Ascending aorta (tissue), 2 donors: ENCODE data around the gene CAPS. TPM values are rescaled to one million over a fixed set of nuclear protein-coding genes. Genes with fewer than 3 reads are reported as not detected.
"Not testable (repeated sequence)": the region's sequence is repeated elsewhere in the genome, so short reads cannot be mapped to it uniquely, and the experiment has no call there.

Experiments
- DNase-seq, 2 donors: peaks; one replicate each; pipeline ENCODE4 v3.0.0-alpha.2; 2019; ENCODE audit warnings: low spot score in 2 of 2
- H3K27ac ChIP-seq, 2 donors: fragments of 200-600 bp; sonication (generic); one replicate each; pipeline ENCODE4 v1.5.1; 2016 to 2017; ENCODE audit warnings: mild to moderate bottlenecking in 1 of 2
- H3K27me3 ChIP-seq: fragments of 200-600 bp; sonication (generic); one replicate; pipeline ENCODE4 v1.5.1; 2017
- H3K36me3 ChIP-seq, 2 donors: fragments of 200-600 bp; sonication (generic); one replicate each; pipeline ENCODE4 v1.5.1; 2016
- H3K4me1 ChIP-seq, 2 donors: fragments of 200-600 bp; sonication (generic); one replicate each; pipeline ENCODE4 v1.5.1; 2016 to 2017; ENCODE audit warnings: mild to moderate bottlenecking in 1 of 2
- H3K4me3 ChIP-seq, 2 donors: fragments of 200-600 bp; sonication (generic); one replicate each; pipeline ENCODE4 v1.5.1; 2016 to 2017; ENCODE audit warnings: mild to moderate bottlenecking in 1 of 2
- H3K9me3 ChIP-seq, 2 donors: fragments of 200-600 bp; sonication (generic); one replicate each; pipeline ENCODE4 v1.5.1; 2016
- intact Hi-C: fragments of 100-400 bp; cut with DNase I; formaldehyde crosslinking; loops from one replicate; pipeline ENCODE4 v1.15.1; 2023
- total RNA-seq: library from RNA; depleted of rRNA; stranded (reverse); fragments of >200 nt; gene quantifications from one replicate; pipeline ENCODE4 v1.1.0, GENCODE V29; 2016
- TF ChIP-seq, protein P1 (sequence below), 3 experiments: fragments of 200-600 bp in 2 of 3; fragments of 450-650 bp in 1 of 3; sonication (generic) in 2 of 3; IDR thresholded peaks; one replicate each; pipeline ENCODE4 v1.5.1; 2016 to 2019; ENCODE audit warnings: antibody characterized with exemption in 3 of 3, mild to moderate bottlenecking in 1 of 3, moderate library complexity in 1 of 3

CAPS gene
- total RNA-seq, 1 donor from 2014 or later, result 8.1 TPM

DNA sequence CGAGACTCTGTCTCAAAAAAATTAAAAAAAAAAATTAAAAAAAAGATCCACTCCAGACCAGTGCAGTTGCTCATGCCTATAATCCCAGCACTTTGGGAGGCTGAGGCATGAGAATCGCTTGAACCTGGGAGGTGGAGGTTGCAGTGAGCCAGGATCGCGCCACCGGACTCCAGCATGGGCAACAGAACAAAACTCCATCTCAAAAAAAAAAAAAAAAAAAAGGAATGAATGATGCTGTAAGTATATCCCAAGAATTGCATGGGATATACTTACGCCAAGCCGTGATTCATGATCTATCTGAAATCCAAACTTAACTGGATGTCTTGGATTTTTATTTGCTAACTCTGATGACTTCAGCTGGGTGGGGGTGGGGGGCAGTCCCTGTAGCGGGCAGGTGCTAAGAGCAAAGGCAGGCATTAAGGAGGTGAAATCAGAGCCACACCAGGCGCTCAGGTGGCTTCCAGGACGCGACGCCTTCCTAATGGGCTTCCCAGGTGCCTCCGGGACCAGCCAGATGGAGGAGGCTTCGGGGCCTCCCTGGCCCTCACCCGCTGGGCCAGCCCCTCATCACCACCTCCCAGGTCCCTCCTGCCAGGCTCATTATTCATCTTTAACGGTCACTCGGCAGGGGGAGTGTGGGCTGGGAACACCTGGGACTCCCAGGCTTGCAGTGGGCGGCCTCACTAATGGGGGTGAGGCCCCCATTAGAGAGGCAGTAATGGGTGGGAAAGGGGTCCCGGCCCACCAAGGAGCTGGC, 32.3 kb upstream of the CAPS start:
- Histone ChIP-seq H3K9me3 (no peaks in the 10 kb centered on the region), H3K27me3 (peaks cover 3% of the 10 kb centered on the region), H3K4me1 (peaks cover 0 to 4% of the 10 kb centered on the region in 2 donors), H3K27ac (no peak overlapping the region), H3K4me3 (no peak overlapping the region), H3K36me3 (no peaks in the 10 kb centered on the region)
- TF ChIP-seq, protein P1, sequence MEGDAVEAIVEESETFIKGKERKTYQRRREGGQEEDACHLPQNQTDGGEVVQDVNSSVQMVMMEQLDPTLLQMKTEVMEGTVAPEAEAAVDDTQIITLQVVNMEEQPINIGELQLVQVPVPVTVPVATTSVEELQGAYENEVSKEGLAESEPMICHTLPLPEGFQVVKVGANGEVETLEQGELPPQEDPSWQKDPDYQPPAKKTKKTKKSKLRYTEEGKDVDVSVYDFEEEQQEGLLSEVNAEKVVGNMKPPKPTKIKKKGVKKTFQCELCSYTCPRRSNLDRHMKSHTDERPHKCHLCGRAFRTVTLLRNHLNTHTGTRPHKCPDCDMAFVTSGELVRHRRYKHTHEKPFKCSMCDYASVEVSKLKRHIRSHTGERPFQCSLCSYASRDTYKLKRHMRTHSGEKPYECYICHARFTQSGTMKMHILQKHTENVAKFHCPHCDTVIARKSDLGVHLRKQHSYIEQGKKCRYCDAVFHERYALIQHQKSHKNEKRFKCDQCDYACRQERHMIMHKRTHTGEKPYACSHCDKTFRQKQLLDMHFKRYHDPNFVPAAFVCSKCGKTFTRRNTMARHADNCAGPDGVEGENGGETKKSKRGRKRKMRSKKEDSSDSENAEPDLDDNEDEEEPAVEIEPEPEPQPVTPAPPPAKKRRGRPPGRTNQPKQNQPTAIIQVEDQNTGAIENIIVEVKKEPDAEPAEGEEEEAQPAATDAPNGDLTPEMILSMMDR (IDR thresholded peaks at IDR 0.05), result no peak
- intact Hi-C loops, result no loop called here
- no peak for DNase-seq

DNA sequence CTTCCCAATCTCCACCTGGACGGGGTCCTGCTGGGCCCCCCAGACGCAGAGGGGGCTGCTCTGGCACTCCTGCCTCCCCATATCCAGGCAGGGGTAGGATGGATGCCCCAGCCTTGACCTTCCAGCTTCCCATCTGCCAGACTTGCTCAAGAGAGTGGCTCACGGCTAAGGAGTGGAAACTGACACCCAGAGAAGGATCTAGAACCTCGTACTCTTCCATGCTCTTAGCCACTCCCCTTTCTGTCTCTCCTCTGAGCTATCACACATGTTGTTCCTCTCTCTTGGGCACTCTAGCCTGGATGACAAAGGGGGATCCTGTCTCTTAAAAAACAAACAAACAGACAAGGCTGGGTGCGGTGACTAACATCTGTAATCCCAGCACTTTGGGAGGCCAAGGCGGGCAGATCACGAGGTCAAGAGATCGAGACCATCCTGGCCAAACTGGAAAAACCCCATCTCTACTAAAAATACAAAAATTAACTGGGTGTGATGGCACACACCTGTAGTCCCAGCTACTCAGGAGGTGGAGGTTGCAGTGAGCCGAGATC, 31.6 kb upstream of the CAPS start:
- Histone ChIP-seq H3K27ac (no peak overlapping the region), H3K4me1 (peaks cover 0 to 4% of the 10 kb centered on the region in 2 donors), H3K27me3 (peaks cover 3% of the 10 kb centered on the region), H3K9me3 (no peaks in the 10 kb centered on the region), H3K4me3 (no peak overlapping the region), H3K36me3 (no peaks in the 10 kb centered on the region)
- TF ChIP-seq, protein P1 (IDR thresholded peaks at IDR 0.05), result no peak
- intact Hi-C loops, result no loop called here
- DNase-seq, result no peak

GRCh38 chr19:5883157-5883873, 30.7 kb upstream of the CAPS start:
- H3K27ac ChIP-seq, H3K9me3 ChIP-seq, H3K36me3 ChIP-seq, H3K4me3 ChIP-seq, DNase-seq, H3K27me3 ChIP-seq, intact Hi-C loops, H3K4me1 ChIP-seq: not testable (repeated sequence)

DNA sequence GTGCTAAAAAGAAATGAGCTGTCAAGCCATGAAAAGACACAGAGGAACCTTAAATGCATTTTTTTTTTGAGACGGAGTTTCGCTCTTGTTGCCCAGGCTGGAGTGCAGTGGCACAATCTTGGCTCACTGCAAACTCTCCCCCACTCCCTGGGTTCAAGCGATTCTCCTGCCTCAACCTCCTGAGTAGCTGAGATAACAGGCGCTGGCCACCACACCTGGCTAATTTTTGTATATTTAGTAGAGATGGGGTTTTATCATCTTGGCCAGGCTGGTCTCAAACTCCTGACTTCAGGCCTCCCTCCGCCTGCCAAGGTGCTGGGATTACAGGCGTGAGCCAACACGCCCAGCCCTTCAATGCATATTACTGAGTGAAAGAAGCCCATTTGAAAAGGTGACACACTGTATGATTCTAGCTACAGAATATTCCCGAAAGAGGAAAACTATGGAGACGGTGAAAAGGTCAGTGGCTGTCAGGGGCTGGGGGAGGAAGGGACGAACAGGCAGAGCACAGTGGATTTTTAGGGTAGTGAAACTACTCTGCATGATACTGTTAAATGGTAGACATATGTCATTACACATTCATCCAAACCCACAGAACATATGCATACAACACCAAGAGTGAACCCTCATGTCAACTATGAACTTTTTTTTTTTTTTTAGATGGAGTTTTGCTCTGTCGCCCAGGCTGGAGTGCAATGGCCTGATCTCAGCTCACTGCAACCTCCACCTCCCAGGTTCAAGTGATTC, 29.8 kb upstream of the CAPS start:
- intact Hi-C loops, H3K27ac ChIP-seq, H3K36me3 ChIP-seq: not testable (repeated sequence)

DNA sequence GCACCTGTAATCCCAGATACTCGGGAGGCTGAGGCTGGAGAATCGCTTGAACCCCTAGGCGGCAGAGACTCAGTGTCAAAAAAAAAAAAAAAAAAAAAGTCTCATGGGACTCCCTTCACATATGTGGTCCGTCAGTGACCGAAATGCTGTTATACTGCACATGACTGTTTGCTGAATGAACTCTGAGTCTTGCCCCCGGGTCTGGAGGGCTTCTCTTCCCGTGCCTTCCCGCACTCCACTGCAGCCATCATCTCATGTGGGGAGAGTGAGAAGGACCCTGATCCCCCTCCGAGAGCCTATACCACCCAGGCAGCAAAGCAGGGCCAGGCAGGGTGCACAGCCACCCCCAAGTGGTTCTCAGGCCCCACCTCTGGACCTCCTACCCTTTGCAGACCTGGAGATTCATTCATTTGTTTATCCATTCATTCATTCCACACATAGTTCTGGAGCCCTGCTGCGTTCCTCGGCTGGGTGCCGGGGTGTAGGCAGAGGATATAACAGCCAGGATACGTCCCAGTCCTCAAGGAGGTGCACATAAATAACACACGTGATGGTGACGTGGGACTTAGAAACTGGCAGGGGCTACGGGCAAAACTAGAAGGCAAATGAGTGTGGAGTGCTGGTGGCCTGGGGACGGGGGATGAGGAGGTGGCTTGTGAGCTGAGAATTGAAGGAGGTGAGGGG, 24.6 kb upstream of the CAPS start:
- Histone ChIP-seq H3K4me3 (no peak overlapping the region), H3K36me3 (no peaks in the 10 kb centered on the region), H3K27ac (no peak overlapping the region), H3K9me3 (no peaks in the 10 kb centered on the region), H3K4me1 (peaks cover 2 to 16% of the 10 kb centered on the region in 2 donors), H3K27me3 (no peaks in the 10 kb centered on the region)
- DNase-seq, result no peak
- intact Hi-C loops, result no loop called here
- TF ChIP-seq, protein P1 (IDR thresholded peaks at IDR 0.05), result no peak

More for the DNA sequence above, 29.8 kb upstream of the CAPS start:
- DNase-seq, H3K4me3 ChIP-seq, H3K27me3 ChIP-seq, H3K4me1 ChIP-seq, H3K9me3 ChIP-seq: not testable (repeated sequence)

DNA sequence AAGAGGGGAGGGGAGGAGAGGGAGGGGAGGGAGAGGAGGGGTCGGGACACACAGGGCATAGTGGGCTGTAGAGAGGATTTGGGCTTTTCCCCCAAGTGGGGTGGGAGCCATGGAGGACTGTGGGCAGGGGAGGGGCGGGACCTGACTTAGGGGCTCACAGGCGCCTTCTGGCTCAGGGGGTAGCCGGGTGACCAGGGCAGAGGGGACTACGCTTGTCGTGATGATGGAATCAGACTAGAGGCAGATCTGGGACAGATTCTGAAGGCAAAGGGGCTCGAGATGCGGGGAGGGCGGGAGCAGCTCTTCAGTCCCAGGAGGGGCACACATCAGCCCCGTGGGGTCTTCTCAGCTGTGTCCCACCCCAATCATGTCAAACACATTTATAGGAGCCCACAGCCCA, 24.0 kb upstream of the CAPS start:
- peaks cover 8 to 23% of the 10 kb centered on the region in 2 donors for H3K4me1 ChIP-seq
- peaks cover 0 to 2% of the 10 kb centered on the region in 2 donors for H3K36me3 ChIP-seq
- H3K27me3 ChIP-seq, result no peaks in the 10 kb centered on the region
- H3K4me3 ChIP-seq, result no peak overlapping the region
- H3K9me3 ChIP-seq, result no peaks in the 10 kb centered on the region
- TF ChIP-seq, protein P1 (IDR thresholded peaks at IDR 0.05), result no peak
- no peak overlapping the region for H3K27ac ChIP-seq
- intact Hi-C loops, result no loop called here
- no peak for DNase-seq
